Fibroblast of skin of right quadriceps (primary cell): ENCODE measurements around the gene CNGA3.

Experiments
- DNase-seq: peaks from one replicate; pipeline ENCODE4 v3.0.0-alpha.2; 2013

Gene CNGA3

GRCh38 chr2:98329549-98329948, 16.7 kb upstream of the CNGA3 start:
- DNase-seq: no peak

GRCh38 chr2:98332989-98333388, 13.3 kb upstream of the CNGA3 start:
- DNase-seq: no peak

GRCh38 chr2:98333922-98334321, 12.3 kb upstream of the CNGA3 start:
- DNase-seq: peak; percentile 36

GRCh38 chr2:98334439-98335078, 11.7 kb upstream of the CNGA3 start:
- peak; percentile 95 for DNase-seq

- no peak for DNase-seq
Measured at GRCh38 chr2:98335271-98335670, 11.0 kb upstream of the CNGA3 start.

GRCh38 chr2:98341241-98341640, 5.0 kb upstream of the CNGA3 start:
- DNase-seq: no peak

GRCh38 chr2:98343285-98343684, 3.0 kb upstream of the CNGA3 start:
- DNase-seq: no peak

GRCh38 chr2:98347298-98348065, 1.2 kb downstream of the CNGA3 start:
- no peak for DNase-seq

- DNase-seq: no peak
Measured at GRCh38 chr2:98348066-98348561, 1.9 kb downstream of the CNGA3 start.

GRCh38 chr2:98350411-98350810, 4.2 kb downstream of the CNGA3 start:
- DNase-seq: no peak

- DNase-seq: no peak
Measured at GRCh38 chr2:98355881-98356280, 9.6 kb downstream of the CNGA3 start.

- DNase-seq: no peak
Measured at GRCh38 chr2:98356729-98357128, 10.5 kb downstream of the CNGA3 start.

- DNase-seq: no peak
Measured at GRCh38 chr2:98357849-98358248, 11.6 kb downstream of the CNGA3 start.

GRCh38 chr2:98359986-98360385, 13.7 kb downstream of the CNGA3 start:
- DNase-seq: no peak

GRCh38 chr2:98367721-98368120, 21.5 kb downstream of the CNGA3 start:
- no peak for DNase-seq

- no peak for DNase-seq
Measured at GRCh38 chr2:98369710-98370239, 23.5 kb downstream of the CNGA3 start.

- DNase-seq: no peak
Measured at GRCh38 chr2:98372121-98372520, 25.9 kb downstream of the CNGA3 start.

GRCh38 chr2:98372579-98372978, 26.3 kb downstream of the CNGA3 start:
- DNase-seq: no peak

- DNase-seq: no peak
Measured at GRCh38 chr2:98374286-98374685, 28.0 kb downstream of the CNGA3 start.

GRCh38 chr2:98374958-98375570, 28.8 kb downstream of the CNGA3 start:
- no peak for DNase-seq

GRCh38 chr2:98376301-98376910, 30.1 kb downstream of the CNGA3 start:
- DNase-seq: no peak

GRCh38 chr2:98376996-98377395, 30.7 kb downstream of the CNGA3 start:
- no peak for DNase-seq

- DNase-seq: no peak
Measured at GRCh38 chr2:98377544-98377943, 31.3 kb downstream of the CNGA3 start.
